ENCODE measurements around the gene TMEM158. TPM values are rescaled to one million over a fixed set of nuclear protein-coding genes. Genes with fewer than 3 reads are reported as not detected.
A peak's percentile ranks its signal among the peaks of the same experiment; 100 is the strongest.

TMEM158 gene
- total RNA-seq, 1 experiment from 2014 or later: 0.26 TPM

DNA sequence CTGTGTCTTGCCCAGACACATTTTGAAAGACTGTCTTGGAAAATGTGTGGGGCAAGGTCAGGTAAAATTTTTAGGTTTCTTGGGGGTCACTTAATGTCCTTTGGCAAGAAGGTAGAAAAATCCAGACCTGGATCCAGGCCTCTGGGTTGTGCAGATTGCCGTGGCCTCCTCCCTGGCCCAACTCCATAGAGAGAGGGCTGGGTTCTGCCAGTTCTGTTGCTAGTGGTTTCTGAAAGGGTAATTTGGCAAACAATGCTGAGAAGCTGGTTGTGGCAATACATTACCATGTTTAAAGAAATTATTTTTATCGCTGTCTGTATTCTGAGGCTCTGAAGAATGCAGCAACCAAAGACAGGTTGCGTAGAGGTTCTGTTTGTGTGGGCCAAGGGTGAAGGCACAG lies 20.2 kb upstream of the TMEM158 start:
- Histone ChIP-seq H3K9me3 (replicated peaks) (no peaks in the 10 kb centered on the region), H3K4me1 (no peaks in the 10 kb centered on the region), H3K36me3 (no peaks in the 10 kb centered on the region), H3K4me3 (no peak overlapping the region), H3K27ac (no peak overlapping the region), H3K27me3 (peaks cover 4% of the 10 kb centered on the region; the same call in 1 of the 2 replicates)
- DNase-seq: no peak

DNA sequence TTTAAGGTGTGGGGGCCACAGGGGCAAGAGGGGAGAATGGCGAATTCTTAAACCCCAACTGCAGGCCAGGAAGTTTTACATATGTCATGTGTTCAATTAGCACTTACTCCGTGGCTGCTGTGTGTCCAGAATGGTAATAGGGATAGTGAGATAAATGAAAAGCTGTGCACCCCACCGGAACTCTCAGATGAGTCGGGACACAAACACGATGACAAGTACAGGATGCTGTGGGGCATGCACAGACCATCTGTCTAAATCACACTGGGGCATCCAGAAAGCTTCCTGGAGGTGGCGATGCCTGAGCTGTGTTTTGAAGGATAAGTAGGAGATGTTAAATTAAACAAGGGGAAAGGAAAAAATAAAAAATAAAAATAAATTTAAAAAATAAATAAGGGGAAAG lies 18.3 kb upstream of the TMEM158 start:
- no peaks in the 10 kb centered on the region for H3K36me3 ChIP-seq
- H3K27me3 ChIP-seq: peaks cover 4% of the 10 kb centered on the region; the same call in 1 of the 2 replicates
- H3K4me1 ChIP-seq: no peaks in the 10 kb centered on the region
- H3K9me3 ChIP-seq (replicated peaks): no peaks in the 10 kb centered on the region
- no peak for DNase-seq
- H3K27ac ChIP-seq: no peak overlapping the region
- H3K4me3 ChIP-seq: no peak overlapping the region

DNA sequence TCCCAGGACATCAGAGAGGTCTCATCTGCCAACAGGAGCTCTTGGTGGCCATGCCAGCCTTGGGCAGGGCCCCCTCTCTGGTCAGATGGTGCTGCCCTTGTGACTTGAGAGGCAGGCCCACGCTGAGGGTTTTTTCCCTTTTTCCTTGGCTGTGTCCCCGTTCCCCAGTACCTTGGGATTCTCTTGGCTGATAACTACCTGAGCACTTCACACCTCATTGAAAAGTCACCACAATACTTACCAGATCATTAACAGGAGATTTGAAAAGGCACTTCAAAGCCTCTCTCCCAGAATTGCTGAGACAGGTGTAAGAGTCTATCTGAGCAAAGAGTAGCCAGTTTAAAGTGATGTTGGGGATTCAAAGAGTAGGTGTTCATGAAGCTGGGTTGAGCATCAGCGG lies 15.1 kb upstream of the TMEM158 start:
- Histone ChIP-seq H3K4me1 (no peaks in the 10 kb centered on the region), H3K9me3 (replicated peaks) (no peaks in the 10 kb centered on the region), H3K27me3 (peaks cover 4% of the 10 kb centered on the region; the same call in 1 of the 2 replicates), H3K36me3 (no peaks in the 10 kb centered on the region), H3K4me3 (no peak overlapping the region), H3K27ac (no peak overlapping the region)
- DNase-seq: no peak

DNA sequence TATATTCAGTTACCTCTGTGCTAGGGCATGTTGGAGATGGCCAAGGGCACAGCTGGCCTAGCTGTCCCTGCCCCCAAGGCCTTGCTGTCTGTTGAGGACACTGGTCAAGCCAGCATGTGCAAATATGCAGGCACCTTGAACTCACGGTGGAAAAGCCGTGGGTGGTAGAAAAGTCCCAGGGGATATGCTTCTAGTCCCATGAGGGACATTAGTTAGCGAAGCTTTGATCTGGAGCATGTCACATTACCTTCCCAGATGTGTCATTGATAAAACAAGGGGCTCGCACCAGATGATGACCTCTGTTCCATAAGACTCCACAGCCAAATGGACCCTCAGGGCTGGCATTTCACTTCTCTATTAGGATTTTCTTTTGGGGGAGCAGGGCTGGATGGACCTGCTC lies 14.2 kb upstream of the TMEM158 start:
- Histone ChIP-seq H3K36me3 (no peaks in the 10 kb centered on the region), H3K9me3 (replicated peaks) (no peaks in the 10 kb centered on the region), H3K27ac (no peak overlapping the region), H3K4me1 (no peaks in the 10 kb centered on the region), H3K4me3 (no peak overlapping the region), H3K27me3 (peaks cover 4% of the 10 kb centered on the region; the same call in 1 of the 2 replicates)
- DNase-seq: no peak

DNA sequence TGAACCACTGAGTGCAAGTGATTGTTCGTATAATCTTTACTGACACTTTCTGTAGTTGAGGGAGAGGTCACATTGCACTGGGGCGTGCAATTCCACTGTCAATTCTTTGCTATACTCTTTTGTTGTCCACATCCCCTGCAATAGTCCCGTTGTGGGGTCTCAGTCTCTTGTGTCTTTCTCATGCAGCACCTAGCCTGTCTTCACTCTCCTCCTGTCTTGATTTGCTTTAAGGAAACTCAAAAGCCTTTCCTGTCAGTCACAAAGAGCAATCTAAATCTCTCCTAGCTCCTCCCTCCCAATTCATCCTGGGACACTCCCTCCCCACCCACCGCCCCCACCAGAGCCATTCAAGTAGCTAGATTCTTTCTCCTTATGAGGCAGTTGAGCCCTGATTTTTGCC lies 13.2 kb upstream of the TMEM158 start:
- no peaks in the 10 kb centered on the region for H3K36me3 ChIP-seq
- no peaks in the 10 kb centered on the region for H3K9me3 ChIP-seq (replicated peaks)
- H3K27ac ChIP-seq: no peak overlapping the region
- H3K4me3 ChIP-seq: no peak overlapping the region
- no peaks in the 10 kb centered on the region for H3K27me3 ChIP-seq
- no peak for DNase-seq
- no peaks in the 10 kb centered on the region for H3K4me1 ChIP-seq

DNA sequence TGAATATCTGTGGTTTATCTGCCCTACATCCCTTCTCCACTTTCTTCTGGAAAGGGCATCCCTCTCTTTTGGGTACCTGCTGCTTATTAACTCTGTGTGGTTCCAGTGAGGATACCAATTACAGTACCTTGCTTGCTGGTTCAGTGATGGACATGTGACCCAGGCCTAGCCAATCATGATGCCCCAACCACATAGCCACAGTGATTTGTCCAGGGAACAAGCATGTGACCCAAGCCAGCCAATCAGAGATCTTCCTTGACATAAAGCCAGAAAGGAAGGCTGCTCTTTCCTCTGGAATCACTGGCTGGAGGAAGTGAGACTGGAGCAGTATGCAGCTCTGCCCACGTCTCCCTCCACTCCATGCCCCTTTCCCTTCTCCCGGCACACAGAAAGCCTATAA lies 10.9 kb upstream of the TMEM158 start:
- H3K27ac ChIP-seq: no peak overlapping the region
- H3K4me1 ChIP-seq: no peaks in the 10 kb centered on the region
- no peaks in the 10 kb centered on the region for H3K27me3 ChIP-seq
- H3K36me3 ChIP-seq: no peaks in the 10 kb centered on the region
- DNase-seq: peak in 1 of 2 experiments; percentile 24
- H3K9me3 ChIP-seq (replicated peaks): no peaks in the 10 kb centered on the region
- H3K4me3 ChIP-seq: no peak overlapping the region

DNA sequence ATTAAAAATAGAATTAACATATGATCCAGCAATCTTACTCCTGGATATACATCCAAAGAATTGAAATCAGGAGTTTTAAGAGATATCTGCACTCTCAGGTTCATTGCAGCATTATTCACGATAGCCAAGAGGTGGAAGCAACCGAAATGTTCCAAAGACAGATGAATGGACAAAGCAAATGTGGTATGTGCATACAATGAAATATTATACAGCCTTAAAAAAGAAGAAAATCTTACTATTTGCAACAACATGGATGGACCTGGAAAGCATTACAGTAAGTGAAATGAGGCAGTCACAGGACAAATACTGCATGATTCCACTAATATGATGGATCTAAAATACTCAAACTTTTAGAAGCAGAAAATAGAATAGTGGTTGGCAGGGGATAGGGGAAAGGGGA lies 9.3 kb upstream of the TMEM158 start:
- DNase-seq: no peak
- Histone ChIP-seq H3K27me3 (no peaks in the 10 kb centered on the region), H3K27ac (no peak overlapping the region), H3K4me3 (no peak overlapping the region), H3K9me3 (replicated peaks) (no peaks in the 10 kb centered on the region), H3K36me3 (no peaks in the 10 kb centered on the region), H3K4me1 (no peaks in the 10 kb centered on the region)

DNA sequence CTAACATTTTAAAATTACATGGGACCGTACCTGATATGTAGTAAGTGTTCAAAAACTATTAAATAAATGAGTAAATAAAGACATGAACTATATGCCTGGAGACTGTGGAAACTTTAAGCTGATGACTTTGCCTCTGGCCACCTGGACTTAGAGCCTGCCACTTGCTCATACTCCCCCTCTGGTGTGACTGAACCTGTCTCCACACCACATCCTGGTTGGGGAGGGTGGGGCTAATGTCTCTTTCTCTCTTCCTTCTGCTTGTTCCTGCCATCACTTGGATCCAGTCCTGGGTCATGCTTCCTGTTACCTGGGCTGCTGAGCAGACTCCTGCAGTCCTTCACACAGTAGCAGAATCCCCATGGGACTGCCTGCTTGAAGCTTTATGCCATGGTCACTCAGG lies 8.2 kb upstream of the TMEM158 start:
- H3K27me3 ChIP-seq: no peaks in the 10 kb centered on the region
- no peak overlapping the region for H3K27ac ChIP-seq
- H3K4me3 ChIP-seq: no peak overlapping the region
- no peak for DNase-seq
- no peaks in the 10 kb centered on the region for H3K36me3 ChIP-seq
- H3K4me1 ChIP-seq: no peaks in the 10 kb centered on the region
- no peaks in the 10 kb centered on the region for H3K9me3 ChIP-seq (replicated peaks)

DNA sequence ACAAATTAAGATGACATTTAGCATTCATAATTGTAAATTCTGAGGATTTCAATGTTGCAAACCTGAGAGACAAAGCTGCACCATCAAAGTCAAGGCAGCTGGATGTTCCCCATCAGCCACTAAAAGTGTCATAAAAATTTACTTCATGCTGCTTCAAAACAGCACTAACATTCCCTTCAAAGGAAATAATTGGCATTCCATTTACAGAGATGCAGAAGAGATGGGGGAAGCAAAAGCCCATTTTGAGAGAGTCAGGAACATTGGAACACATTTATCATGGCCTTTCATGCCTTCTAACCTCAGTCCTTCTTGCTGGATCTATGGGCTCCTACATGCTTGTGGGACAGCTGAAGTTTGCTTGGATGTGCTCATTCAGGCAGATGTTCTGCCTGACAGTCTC lies 6.4 kb upstream of the TMEM158 start:
- no peak overlapping the region for H3K27ac ChIP-seq
- H3K4me1 ChIP-seq: no peaks in the 10 kb centered on the region
- H3K36me3 ChIP-seq: no peaks in the 10 kb centered on the region
- no peaks in the 10 kb centered on the region for H3K9me3 ChIP-seq (replicated peaks)
- H3K27me3 ChIP-seq: no peaks in the 10 kb centered on the region
- no peak overlapping the region for H3K4me3 ChIP-seq
- no peak for DNase-seq

DNA sequence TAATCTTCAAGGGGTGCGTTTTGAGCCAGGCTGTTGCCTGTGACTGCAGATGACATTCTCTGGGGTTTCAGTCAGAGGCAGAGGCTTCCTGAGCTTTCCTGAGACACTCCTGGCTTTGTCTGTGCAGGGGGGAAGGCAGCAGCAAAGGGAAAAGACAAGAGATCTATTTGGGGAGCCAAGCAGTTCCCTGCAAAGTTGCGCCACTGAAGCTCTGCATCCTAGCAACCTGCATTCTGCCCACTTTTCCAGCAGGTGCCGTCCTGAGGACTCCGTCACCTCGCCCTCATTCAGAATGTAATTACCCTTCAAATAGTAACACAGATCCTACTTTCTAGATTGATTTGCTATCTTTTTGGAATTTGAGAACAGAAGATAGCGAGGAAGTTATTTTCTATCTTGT lies 1.9 kb upstream of the TMEM158 start:
- Histone ChIP-seq H3K27me3 (peaks cover 11% of the 10 kb centered on the region; the same call in 1 of the 2 replicates), H3K4me3 (no peak overlapping the region), H3K9me3 (replicated peaks) (no peaks in the 10 kb centered on the region), H3K36me3 (no peaks in the 10 kb centered on the region), H3K27ac (no peak overlapping the region), H3K4me1 (peaks cover 4% of the 10 kb centered on the region)
- DNase-seq: no peak

DNA sequence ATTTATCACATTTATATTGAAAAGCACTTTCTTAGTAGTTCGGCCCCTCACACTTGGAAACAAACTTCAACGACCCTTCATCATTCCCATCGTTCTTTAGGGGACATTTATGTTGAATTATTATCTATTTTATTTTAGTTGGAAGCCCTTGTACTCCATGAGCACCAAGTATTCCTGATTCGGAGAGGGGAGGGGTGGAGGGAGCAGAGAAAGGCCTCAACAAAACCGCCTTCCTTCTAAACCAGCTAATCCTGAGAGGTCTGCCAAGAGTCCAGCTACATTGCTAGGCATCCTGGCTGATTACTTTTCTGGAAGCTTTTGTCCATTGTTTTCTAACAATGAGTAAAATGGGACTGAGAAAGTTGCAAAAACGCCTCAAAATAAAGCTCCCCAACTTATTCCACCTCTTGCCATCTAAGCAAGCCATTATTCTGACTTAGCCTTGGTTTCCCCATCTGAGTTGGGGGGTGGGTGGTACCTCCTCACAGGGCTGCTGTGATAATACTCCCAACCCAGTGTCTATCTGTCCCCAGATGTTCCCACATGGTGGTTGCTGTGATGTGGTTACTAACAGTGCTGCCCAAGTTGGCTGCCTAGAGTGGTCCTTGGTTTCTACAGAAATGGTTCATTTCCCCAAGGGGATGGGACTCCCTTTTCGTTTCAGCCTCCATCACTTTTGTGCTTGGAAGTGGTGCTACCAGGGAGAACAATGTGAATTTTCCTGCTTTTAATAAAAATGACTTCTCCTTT lies 1.2 kb upstream of the TMEM158 start:
- Histone ChIP-seq H3K9me3 (replicated peaks) (no peaks in the 10 kb centered on the region), H3K4me3 (no peak overlapping the region), H3K27me3 (peaks cover 11% of the 10 kb centered on the region; the same call in 1 of the 2 replicates), H3K4me1 (peaks cover 4% of the 10 kb centered on the region), H3K27ac (no peak overlapping the region), H3K36me3 (no peaks in the 10 kb centered on the region)
- DNase-seq: no peak

DNA sequence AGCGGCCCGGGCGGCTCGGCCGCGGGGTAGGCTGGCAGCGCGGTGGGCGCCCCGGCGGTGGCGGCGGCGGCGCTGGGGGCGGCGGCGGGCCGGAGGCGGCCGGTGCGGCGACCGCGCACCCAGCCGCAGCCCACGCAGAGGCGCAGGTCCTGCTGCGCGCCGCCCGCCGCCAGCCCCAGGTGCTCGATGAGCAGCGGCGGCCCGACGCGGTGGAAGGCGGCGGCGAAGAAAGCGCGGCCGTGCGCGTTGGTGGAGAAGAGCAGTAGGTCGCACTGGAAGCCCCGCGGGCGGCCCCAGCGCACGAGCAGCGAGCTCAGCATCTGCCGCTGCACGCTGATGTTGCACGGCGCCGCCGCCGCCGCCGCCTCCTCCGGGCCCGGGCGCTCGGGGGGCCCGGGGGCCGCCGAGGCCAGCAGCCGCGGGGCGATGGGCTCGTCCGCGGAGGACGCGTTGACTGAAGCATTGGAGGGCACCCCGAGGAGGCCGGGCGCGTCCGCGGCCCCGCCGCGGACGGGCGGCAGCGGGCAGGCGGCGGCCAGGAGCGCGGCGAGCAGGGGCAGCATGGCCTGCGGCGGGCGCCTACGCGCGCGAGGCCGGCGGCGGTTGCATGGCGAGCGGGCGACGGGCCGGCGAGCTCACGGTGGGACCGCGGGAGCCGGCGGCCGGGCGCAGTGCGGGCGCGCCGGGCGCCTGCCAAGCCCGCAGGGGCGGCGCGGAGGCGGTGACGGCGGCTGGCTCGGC lies 452 bp downstream of the TMEM158 start:
- Histone ChIP-seq H3K36me3 (no peaks in the 10 kb centered on the region), H3K27ac (no peak overlapping the region), H3K4me3 (peak overlapping the region; percentile 67), H3K9me3 (replicated peaks) (no peaks in the 10 kb centered on the region), H3K27me3 (peaks cover 11% of the 10 kb centered on the region; the same call in 1 of the 2 replicates), H3K4me1 (peaks cover 4% of the 10 kb centered on the region)
- peak; percentile 43 to 51 for DNase-seq

DNA sequence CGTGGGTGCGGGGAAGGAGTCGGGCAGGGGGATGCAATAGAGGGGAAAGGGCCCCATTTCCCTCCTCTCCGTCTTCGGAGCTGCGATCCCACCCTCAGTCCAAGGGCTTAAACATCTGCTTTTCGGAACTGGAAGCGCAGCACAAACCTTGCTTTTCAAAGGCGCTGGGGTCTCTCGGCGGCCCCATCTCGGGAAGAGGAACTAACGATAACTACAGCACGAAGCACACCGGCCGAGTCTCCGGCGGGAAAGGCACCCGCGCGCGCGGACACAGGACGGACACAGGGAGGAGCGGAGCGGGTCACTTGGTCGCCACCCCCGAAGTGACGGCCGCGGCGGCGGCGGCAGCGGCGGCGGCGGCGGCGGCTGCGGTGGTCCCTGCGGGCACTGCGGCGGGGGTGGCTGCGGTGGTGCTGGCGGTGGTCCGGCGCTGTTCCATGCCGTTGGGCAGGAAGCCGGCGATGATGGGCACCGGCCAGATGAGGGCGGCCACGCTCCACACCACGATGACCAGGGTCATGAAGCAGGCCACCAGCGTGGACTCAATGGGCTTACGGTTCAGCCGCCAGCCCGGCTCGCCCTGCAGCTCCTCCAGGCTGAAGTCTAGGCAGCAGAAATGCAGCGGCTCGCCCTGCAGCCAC lies 1.1 kb downstream of the TMEM158 start:
- Histone ChIP-seq H3K4me3 (peak overlapping the region; percentile 67), H3K27ac (no peak overlapping the region), H3K27me3 (peaks cover 11% of the 10 kb centered on the region; the same call in 1 of the 2 replicates), H3K9me3 (replicated peaks) (no peaks in the 10 kb centered on the region), H3K36me3 (no peaks in the 10 kb centered on the region), H3K4me1 (peaks cover 4% of the 10 kb centered on the region)
- peak; percentile 78 to 79 for DNase-seq

DNA sequence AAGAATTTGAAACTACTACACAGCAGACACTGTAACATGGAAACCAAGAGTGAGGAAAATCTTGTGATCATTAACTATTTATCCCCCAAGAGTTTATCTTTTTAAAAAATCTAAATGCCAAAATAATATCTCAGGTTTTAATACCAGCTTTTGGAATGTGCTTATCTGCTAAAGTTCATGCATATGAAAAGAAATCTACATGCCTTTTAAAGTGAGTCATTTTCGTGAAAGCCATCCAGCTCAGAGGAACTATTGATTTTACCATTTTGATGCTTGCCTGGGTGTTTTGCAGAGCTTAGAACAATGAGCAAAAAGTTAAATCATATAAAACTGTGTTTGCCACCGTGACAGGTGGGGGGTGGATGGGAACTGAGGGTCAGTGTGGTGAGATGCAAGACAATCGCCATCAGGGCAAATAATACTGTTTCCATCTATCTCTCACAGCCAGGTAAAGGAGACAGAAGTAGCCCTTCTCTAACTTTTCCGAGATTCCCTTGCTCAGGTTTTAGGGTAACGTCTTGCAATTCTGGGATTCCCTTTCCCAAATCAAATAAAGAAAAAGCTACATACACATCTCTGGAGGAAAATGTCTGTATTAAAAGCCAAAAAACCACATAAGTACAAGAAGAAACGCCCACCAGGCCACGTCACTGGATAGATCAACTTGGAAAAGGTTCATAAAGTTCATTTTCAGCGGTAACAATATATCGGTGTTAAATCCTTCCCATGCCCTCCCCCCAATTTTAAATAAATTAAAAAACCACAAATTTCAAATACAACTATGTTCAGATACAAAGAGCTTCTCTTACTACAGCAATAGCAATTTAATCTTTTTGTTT lies 2.0 kb downstream of the TMEM158 start:
- no peaks in the 10 kb centered on the region for H3K36me3 ChIP-seq
- H3K4me3 ChIP-seq: peak overlapping the region; percentile 67; the same call in 1 of the 2 replicates
- H3K9me3 ChIP-seq (replicated peaks): no peaks in the 10 kb centered on the region
- peaks cover 11% of the 10 kb centered on the region; the same call in 1 of the 2 replicates for H3K27me3 ChIP-seq
- peaks cover 5% of the 10 kb centered on the region for H3K4me1 ChIP-seq
- H3K27ac ChIP-seq: no peak overlapping the region
- DNase-seq: no peak
